ENCODE measurements around the gene RDX.
"Not testable (repeated sequence)": the region's sequence is repeated elsewhere in the genome, so short reads cannot be mapped to it uniquely, and the experiment has no call there.

Gene RDX

DNA sequence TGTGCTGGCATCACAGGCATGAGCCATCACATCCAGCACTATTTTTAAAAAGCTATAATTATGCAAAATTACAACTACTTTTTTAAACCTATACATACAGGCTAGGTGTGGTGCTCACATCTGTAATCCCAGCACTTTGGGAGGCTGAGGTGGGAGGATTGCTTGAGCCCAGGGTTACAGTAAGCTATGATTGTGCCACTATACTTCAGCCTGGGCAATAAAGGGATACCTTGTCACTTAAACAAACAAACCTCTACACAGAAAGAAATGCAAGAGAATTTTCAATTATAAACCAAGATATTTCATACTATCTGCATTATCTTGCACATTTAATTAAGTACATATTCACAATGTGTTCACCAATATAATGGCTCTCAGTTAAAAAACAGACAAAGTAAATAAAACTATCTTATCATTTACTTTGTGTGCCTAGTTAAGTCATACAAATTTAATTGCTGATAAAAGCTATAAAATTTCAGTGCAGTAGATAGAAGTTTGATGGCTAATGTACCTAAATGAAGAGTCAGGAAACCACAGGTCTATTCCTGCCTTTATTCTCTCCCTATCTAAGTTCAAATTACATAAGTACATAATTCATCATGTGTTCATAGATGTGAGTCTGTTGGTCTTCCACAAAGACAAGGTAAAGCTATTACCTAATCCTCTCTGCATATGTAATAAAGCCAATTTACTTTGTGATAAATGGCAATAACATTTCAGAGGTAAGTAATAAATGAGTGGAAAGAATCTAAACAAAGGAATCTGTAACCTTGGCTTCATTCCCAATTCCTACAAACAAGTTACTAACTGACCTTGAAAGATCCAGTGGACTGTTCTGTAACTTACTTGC, 9.0 kb upstream of the RDX start:
- DNase-seq, result no peak

DNA sequence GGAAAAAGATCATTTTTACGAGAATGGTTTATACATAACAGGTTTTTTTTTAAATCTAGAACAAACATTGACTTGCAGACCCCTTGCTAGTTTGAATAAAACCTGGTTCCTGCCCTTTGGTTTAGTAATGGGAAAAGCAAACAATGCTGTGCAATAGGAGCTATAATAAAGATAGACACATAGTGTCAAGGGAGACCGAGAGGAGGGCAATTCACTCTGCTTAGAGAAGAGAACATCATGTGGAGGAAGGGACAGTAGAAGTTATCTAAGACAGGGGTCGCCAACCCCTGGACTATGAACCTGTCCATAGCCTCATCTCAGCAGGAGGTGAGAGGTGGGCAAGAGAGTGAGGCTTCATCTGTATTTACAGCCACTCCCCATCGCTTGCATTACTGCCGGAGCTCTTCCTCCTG, 7.0 kb upstream of the RDX start:
- DNase-seq, result no peak

DNA sequence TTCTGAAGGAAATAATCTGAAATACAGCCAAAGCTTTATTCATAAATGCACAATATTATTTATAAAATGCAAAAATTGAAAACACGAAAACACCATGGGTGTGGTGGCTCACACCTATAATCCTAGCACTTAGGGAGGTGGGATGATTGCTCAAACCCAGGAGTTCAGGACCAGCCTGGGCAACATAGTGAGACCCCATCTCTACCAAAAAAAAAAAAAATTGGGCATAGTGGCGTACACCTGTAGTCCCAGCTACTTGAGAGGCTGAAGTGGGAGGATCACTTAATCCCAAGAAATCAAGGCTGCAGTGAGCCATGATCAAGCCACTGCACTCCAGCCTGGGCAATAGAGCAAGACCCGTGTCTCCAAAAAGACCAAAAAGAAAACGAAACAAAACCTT, 5.2 kb upstream of the RDX start:
- no peak for DNase-seq

DNA sequence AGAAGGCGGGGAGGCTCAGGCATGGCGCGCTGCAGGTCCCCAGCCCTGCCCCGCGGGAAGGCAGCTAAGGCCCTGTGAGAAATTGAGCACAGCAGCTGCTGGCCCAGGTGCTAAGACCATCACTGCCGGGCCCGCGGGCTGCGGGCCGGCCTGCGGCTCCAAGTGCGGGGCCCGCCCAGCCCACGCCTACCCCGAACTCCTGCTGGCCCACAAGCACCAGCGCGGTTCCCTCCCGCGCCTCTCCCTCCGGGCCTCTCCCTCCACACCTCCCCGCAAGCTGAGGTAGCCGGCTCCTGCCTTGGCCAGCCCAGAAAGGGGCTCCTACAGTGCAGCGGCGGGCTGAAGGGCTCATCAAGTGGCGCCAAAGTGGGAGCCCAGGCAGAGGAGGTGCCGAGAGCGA, 4.6 kb upstream of the RDX start:
- DNase-seq, result no peak

DNA sequence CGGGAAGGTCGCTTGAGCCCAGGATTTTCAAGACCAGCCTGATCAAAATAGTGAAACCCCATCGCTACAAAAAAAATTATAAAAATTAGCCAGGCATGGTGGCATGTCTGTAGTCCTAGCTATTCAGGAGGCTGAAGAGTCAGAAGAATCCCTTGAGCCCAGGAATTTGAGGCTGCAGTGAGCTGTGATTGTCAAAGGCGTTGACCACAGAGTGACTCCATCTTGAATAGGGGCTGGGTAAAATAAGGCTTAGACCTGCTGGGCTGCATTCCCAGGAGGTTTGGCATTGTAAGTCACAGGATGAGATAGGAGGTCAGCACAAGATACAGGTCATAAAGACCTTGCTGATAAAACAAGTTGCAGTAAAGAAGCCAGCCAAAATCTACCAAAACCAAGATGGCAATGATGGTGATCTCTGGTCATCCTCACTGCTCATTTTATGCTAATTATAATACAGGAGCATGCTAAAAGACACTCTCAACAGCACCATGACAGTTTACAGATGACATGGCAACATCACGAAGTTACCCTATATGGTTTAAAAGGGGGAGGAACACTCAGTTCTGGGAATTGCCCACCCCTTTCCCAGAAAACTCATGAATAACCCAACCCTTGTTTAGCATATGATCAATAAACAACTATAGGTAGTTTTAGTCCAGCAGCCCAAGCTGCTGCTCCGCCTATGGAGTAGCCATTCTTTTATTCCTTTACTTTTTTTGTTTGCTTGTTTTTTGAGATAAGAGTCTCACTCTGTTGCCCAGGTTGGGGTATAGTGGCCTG, 2.8 kb upstream of the RDX start:
- DNase-seq, result no peak

DNA sequence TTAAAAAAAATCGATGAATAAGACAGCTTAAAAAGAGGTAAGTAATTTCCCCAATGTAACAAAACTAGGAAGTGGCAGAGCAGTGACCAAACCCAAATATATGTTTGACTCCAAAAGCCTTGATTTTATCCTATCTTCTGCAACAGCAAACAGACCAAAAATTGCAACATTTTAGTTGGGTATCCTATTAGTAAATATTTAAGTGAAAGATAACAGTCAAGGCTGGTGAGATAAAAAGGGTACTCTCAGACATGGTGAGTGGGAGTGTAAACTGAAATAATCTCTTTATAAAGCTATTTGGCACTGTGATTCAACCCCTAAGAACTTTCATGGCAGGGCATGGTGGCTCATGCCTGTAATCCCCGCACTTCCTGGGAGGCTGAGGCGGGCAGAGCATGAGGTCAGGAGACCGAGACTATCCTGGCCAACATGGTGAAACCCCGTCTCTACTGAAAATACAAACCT, 1.9 kb upstream of the RDX start:
- DNase-seq, result no peak

DNA sequence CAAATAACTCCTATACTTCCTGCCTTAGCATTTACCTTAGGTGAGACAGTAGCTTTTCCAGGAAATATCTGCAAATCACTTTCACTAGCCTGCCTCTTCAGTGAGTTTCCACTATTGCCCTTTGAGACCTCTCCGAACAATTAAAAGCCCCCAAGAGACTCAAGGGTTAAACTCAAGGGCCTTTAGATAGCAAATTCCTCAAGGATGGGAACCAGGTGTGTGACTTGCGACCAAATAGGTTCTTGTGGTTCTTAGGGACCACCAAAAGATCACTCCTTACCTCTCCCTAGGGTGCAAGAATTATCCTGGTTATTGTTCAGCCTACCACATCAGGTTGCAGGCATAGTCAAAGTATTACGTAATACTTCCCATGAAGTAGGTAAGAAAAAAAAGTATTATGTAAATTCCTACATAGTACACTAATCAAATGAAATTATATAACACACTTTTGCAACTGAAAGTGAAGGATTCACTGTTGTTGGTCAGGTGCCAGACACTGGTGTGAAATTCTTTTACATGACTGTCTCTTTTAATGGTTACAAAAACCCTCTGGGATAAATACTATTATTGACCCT, 1.4 kb upstream of the RDX start:
- no peak for DNase-seq

DNA sequence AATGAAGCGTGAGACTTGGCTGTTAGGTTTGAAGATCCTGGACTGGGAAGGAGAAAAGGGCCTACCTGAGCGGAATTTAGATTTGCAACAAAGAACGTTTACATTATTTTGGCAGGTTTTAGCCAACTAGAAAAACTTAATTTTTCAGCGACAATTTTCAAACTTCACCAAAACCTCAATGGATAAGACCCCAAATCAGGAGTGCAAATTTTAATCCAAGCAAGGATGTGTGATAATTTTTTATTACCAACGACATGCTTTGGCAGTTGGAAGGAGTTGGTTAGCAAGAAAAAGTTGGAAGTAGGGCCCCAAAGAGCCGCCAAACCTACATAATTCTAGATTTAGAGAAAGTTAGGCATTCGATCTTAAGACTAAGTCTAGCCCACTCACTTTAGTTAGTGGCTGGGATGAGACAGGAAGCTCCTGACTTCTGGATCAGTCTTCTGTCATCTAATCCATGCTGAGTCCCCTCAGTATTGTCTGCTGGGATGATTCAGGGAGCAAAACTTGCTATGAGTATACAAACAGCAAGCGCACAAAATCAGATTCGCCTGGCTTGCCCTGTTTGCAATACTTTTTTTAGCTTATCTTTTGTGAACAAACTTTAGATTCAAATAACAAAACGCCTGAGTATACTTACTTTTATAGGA, 787 bp upstream of the RDX start:
- DNase-seq, result no peak

DNA sequence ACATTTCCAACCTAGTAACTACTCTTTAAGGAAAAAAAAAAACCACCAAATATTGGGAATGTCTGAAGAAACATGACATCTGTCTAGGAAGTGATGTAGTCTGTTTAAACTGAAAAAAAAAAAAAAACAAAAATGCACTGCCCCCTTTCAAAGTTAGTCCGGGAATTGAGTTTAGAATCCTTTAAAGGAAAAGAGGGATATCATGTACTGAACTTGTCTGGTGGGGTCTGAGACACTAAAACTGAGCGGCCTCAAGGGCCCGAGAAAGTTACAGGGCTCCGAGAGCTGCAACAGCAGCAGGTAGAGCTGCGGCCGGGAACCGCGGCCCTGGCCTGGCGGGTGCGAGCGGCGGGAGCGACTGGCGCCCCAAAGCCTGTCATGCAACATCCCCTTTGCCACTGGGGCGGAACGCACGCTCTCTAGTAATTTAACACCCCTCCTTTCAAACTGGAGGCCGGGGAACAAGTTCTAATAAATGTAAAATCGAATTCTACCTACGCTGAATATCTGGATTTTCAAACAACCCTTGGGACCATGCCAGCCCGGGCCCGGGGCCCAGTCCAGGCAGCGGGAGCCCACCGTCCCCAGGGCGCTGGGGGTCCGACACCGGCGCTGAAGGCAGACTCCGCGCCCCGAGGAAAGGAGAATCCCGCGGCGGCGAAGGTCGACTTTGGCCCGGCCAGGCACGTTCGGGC, 736 bp downstream of the RDX start:
- DNase-seq, result peak in 1 of 2 experiments; percentile 55

DNA sequence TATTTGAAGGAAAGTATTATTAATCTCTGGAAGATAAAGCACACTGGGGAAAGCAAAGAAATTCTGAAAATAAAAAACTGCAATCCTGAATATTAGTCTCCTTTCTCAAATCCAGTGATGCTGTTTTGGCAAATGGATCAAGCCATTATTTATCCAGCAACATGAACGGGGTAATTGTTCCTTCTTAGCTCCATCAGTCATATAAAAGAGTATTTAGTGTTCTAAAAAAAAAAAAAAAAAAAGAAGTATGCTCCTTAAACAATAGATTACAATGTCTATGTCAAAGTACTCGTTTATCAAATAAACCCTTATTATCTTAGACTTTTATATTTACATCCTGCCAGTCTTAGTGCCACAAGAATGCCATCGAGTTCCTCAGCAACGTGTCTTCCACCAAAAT, 1.3 kb downstream of the RDX start:
- DNase-seq, result no peak

DNA sequence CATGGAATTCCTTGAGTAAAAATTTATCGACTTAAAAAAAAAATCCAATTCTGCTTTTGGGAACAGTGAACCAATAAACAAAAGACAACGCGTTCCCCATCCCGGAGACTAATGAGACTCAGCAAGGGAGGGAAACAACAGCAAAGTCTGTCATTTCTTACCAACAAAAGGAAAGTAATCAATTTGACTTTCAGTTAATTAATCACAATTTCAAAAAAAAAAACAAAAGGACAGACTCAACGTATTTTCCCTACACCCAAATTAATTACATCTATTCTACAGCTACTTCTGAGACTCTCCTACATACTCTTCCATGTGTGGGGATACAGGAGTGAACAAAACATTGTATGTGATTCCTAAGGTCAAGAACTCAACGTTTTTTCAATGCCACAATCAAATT, 1.9 kb downstream of the RDX start:
- DNase-seq, result no peak

DNA sequence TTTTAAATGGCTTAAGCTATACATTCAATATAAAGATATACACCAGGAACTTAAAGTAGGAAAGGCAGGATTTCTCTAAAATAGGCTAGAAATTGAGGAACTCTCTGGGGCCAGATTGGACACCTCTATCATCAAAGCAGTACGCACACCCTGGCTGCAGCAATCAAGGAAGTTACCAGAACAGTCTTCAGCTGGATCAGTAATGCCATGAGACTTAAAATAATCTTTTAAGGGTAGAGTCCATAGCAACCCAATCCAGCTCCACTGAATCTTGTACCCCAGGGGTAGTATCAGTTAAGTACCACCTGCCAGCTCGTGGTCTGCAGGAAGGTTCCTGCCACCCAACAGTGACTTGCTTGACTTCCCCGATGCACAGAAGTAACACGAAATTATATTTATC, 3.0 kb downstream of the RDX start:
- no peak for DNase-seq

DNA sequence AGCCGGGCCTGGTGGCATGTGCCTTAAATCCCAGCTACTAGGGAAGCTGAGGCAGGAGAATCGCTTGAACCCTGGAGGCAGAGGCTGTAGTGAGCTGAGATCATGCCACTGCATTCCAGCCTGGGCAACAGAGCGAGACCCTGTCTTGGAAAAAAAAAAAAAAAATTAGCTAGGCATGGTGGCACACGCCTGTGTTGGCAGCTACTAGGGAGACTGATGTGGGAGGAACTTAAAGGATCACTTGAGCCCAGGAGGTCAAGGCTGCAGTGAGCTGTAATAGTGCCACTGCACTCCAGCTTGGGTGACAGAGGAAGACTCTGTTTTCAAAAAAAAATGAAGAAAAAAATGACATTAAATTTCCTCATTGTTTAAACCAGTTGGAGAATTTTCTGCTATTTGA, 4.3 kb downstream of the RDX start:
- DNase-seq, result not testable (repeated sequence)

DNA sequence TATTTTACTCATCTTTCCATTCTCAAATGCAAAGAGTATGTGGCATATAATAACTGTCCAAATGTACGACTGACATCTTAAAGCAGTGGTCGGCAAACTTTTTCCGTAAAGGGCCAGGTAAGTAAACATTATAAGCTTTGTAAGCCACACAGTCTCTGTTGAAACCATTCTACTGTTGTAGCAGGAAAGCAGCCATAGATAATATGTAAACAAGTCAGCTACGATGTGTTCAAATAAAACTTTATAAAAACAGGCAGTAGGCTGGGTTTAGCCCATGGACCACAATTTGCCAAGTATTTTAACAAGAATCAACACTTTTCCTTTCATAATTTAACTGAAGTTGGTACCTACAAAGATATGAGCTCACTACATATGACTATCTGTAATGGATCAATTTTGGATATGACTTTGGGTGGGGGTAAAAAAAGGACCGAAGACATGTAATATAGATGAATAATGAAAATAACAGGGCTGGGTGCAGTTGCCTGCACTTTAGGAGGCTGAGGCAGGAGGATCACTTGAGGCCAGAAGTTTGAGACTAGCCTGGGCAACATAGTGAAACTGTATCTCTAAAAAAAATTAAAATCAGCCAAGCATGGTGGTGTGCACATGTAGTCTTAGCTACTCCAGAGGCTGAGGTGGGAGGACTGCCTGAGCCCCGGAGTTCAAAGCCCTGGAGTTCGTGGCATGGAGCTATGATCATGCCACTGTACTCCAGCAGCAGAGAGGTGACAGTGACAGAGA, 5.7 kb downstream of the RDX start:
- DNase-seq, result no peak

DNA sequence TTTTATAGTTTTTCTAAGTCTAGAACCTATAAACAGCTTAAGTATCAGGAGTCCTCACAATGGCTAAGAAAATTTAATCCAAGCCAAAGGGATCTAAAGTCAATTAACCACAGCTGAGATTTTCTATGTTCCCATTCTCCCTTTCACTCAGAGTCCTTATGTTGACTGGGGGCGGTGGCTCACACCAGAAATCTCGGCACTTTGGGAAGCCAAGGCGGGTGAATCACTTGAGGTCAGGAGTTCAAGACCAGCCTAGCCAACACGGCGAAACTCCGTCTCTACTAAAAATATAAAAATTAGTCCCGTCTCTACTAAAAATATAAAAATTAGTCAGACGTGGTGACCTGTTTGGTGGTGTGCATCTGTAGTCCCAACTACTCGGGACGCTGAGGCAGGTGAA, 6.9 kb downstream of the RDX start:
- no peak for DNase-seq

DNA sequence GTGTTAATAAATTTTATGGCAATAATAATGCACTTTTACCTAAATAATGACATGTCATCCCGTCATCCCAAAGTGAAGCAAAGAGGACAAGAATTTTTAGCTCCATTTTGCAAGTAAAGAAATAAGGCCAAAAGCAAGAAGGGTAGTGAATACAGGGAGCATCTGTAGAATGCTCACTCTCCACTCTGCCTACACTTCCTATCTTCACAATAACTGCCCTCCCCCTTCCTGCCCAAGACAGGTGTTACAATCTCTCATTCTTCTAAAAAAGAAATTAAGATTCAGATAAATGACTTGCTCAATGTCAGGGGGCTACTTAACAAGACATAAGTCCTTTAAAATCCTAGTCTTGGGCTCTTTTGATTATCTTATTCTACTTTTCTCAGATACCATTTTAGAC, 8.9 kb downstream of the RDX start:
- no peak for DNase-seq

DNA sequence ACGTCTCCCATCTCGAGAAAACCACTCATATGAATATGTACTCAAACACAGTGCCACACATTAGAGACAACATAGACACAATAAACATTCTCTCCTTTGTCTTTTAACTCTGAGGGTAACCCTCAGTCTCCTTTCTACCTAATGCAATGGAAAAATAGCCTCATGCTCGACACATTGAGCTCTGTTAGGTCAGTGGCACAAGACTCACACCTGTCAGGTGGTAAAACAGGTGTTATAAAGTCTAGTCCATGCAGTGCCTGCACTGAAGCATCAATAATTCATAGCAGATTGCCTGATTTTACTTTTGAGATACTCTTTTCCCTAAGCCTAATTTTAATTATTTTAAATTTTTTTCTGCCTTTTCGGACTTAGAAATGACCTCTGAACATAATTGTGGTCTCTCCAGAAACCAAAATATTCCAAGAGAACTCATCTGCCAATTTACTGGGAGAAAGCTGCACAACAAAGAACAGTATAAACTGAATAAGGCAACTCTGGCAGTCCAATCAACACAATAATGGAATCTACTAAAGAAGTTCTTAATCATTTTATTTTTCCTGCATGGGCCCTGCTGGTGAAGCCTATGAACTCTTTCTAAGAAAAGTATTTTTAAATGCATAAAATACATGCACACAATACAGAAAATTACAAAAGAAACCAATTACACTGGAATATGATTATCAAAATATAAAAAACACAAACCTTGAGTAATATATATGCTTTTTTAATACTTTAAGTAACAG, 9.9 kb downstream of the RDX start:
- no peak for DNase-seq

DNA sequence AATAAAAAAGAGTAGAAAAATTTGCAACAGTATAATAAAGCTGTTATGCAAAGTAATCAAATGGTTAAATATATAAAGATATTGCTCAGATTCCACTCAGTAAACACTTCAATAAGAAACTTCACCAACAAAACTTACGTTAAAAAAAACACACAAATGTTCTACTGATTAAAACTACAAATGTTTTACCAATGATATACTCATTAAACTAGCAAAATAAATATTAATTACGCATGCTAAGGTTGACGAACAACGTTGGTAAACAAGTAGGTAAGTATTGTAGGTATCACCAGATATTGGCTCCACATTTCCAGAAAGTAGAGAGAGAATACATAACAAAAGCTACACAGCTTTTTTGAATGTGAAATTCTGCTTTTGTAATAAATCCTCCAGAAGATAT, 12.6 kb downstream of the RDX start:
- DNase-seq, result no peak

DNA sequence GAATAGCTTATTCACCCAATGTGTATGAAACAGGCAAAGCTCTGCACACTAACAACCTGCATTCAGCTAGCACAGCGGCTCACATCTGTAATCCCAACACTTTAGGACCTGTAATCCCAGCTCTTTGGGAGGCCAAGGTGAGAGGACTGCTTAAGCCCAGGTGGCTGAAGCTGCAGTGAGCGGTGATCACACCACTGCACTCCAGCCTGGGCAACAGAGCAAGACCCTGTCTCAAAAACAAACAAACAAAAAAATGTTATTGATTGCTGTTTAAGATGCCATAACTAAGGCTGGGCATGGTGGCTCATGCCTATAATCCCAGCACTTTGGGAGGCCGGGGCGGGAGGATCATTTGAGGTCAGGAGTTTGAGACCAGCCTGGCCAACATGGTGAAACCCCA, 15.8 kb downstream of the RDX start:
- DNase-seq, result not testable (repeated sequence)

DNA sequence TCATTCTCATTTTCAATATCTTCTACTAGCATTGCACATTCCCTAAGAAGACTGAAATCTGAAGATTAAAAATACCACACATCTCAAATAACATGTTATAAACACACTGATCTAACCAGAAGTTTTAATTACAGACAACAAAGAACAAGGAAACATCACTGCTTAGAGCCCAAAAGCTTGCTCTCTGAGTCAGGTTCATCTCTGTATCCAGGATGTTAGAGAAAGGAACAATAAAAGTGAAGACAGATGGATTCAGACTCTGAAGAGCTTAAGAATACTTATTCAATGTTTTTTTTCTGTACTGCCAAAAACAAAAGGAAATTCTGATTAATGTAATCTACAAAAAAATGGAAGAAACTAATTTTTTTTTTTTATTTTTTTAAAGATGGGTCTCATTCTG, 16.5 kb downstream of the RDX start:
- no peak for DNase-seq

DNA sequence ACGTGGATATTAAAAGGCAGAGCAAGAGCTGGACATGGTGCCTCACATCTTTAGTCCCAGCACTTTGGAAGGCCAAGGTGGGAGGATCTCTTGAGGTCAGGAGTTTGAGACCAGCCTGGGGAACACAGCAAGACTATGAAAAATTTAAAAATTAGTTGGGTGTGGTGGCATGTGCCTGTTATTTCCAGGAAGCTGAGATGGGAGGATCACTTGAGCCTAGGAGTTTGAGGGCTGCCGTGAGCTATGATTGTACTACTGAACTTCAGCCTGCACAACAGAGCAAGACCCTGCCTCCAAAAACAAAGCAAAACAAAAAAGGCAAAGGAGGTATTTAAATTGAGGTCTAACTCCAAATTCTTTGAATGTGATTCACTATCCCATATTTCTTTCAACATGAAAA, 23.5 kb downstream of the RDX start:
- DNase-seq, result no peak

All from NCI-H446 (cell line).